ENCODE results near the gene AFF1.

GRCh38 chr4:86944964-86945781, 10.4 kb downstream of the AFF1 start:
- TF ChIP-seq POLR2A (IDR thresholded peaks at IDR 0.05; ENCODE audit: low read length) = no peak
- TF ChIP-seq GATA1 (IDR thresholded peaks at IDR 0.05; ENCODE audit: low read depth, low read length) = no peak

Measured in erythroblast (primary cell).